ENCODE data around the gene CAP1.
A peak's percentile ranks its signal among the peaks of the same experiment; 100 is the strongest.

The CAP1 gene

DNA sequence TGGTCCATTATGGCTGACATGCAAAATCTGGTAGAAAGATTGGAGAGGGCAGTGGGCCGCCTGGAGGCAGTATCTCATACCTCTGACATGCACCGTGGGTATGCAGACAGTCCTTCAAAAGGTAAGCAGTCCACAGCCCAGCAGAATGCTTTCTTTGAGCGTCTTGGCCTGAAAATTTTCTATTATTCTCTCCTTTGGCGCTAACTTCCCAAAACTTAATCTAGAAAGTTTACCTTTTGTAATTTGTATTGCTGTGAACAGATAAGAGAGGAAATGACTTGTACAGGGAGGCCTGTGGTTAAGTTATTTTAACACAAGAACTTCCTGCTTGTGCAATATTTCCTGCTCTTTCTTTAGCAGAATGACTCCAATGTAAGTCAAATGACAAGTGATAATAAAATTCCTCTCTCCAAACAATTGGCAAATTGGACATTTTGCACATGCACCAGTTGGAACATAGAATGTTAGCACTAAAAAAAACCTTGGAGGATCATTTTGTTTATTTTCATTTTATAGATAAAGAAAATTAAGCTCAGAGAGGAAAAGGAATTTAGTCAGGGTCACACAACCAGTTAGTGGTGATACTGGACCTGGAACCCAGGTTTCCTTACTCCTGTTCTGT, 18.9 kb downstream of the CAP1 start:
- no peak for DNase-seq

DNA sequence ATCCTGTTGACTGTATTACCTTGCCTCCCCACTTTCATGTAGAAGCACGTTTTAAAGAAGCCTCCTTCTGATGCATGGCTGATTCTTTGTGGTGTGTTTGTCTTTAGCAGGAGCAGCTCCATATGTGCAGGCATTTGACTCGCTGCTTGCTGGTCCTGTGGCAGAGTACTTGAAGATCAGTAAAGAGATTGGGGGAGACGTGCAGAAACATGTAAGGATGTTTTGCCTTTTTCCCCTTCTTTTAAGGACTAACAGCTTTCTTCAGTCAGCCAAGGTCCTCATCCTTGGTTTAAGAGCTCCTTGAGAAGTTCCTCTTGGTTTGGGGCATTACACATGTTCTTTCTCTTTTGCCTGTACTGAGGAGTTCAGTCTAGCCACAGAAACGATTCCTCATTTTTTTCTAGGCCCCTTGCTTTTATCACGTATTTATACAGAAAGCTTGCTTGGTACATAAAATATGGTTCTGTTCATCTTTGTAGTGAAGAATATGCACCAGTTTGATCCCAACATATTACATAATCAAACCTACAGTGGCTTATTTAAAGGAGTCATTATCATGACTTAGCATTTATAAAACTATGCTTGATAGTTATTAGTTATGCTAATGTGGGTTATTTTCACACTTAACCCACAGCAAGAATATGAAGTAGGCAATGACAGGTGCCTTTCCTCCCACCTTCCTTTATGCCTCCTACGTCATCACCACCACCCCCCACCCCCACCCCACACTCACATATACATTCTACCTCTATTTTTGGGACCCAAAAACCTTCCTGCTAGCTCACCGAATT, 19.6 kb downstream of the CAP1 start:
- no peak for DNase-seq

DNA sequence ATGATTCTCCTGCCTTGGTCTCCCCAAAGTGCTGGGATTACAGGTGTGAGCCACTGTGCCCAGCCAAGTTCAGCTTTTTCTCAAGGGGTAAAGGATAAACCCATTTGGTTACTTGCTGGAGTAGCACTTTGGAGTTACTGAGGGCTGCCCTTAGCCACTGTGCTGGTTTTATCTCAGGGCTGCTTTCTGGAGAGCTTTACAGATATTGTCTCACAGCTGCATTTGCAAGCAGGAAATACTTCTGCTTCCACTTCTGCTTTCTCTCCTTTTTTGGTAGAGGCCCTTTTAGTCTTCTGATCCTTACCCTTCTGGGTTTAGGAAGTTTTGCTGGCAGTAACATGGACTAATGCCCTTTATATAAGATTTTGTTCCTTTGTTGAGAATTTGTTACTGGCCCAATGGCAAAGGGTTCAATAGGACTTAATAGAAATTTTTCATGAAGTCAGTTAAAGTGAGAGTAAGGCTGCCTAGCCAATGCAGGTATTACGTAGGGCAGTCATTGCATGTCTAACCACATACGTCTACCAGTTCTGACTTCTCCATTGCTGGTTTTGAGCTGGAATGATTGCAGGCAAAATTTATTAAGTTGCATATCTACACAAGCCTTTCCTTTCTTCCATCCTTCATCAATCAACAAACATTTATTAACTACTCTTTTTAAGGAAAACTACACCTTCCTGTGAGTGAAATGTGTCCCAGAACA, 24.4 kb downstream of the CAP1 start:
- no peak for DNase-seq

DNA sequence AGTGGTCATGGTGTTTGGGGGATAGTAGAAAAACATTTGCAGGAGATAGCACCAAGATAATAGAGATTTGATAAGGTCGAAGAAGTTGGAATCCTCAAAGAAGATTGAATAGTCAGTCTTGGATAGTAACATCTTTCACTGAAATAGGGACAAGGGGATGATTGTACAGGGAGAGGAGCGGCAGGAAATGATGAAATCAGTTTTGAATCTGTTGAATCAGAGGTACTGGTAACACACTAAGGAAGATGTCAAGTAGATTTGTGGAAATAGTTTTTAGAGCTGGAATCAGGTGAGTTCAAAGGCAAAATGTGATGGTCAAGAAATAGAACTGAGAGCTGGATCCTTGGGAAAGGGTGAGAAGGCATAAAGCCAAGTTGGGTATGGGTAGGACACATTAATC, 26.5 kb downstream of the CAP1 start:
- DNase-seq, result no peak

DNA sequence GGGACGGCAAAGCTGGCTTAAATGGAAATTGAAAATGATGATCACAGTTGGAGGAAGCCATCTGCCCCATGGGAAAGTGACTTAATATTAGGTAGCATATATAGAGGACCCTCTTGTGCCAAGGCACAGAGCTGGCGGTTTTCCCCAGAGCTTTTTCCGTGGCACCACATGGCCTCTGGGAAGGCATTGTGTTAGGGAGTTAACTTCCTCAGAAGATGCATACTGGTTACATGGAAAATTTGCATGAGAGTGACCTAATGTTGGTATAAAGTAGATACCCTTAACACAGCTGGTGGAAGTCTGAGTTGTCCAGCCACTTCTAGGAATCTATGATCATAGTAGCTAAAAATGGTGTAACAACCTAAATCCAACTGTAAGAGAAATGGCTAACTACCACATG, 27.3 kb downstream of the CAP1 start:
- DNase-seq, result no peak

DNA sequence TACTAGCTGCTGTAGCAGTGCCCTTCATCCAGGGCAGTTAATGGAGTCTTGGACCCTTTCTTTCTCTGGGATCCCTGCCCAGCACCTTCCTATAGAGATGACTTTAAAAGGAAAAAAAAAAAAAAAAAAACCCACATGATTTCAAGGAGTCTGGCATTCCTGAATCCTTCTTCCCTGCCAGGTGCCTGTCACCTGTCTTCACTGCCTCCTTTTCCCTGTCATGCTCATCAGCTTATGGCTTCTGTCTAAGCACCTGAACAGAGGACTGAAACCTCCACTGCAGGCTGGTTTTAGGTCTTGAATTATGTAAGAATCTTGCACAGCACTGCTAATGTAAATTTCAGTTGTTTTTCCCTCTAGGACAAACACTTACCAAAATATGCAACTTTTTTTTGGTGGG, 31.6 kb downstream of the CAP1 start:
- DNase-seq, result no peak

DNA sequence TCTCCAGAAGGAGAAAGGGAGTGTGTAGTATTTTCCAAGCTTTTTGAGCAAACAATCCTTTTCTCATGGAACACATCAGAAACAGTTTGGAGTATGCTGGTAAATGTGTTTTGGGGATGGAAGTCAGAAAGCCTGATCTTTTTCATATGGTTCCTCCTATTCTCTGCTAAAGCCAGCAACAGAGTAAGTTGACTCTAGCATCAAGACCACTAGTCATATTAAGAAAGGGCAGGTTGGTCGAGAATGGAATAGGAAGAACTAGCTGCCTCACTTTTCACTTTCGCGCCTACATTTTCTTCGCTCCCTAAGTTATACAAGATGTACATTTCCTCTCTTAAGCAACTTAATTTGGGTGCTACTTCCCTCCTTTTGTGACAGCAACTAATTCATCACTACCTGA, 32.5 kb downstream of the CAP1 start:
- DNase-seq, result no peak

DNA sequence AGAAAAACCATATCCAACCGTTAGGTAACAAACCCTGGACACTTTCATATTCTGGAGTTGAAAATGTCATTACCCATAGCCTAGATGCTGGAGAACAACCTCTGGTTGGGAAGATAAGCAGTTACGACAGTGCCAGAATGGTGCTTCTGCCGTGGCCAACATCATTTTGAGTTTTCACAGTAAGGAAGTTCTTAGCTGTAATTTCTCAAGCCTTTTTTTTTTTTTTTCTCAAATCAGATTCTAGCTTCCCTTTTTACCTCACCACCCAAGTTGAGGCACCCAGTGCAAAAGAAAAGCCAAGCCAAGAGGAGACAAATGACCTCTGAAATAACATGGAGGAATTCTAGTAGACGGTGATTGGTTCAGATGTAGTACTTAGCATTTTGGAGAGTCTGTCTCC, 34.7 kb downstream of the CAP1 start:
- DNase-seq, result no peak

DNA sequence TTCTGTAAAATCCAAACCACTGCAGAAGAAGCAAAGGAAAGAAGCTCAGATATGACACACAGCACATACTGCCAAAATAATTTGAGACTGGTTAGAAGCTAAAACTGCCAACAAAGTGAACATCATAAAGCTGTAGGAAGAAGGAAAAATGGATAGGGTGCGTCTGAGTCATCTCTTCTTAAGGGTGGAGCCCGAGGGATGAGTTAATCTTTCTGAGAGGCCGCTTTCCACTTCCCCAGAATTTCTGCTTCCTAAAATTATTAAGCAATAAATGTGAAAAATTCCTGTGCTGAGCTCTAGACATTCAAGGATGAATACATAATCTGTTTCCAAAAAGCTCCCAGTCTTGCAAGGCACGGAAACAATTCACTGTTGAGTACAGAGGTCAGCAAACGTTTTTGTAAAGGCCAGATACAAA, 36.4 kb downstream of the CAP1 start:
- no peak for DNase-seq

DNA sequence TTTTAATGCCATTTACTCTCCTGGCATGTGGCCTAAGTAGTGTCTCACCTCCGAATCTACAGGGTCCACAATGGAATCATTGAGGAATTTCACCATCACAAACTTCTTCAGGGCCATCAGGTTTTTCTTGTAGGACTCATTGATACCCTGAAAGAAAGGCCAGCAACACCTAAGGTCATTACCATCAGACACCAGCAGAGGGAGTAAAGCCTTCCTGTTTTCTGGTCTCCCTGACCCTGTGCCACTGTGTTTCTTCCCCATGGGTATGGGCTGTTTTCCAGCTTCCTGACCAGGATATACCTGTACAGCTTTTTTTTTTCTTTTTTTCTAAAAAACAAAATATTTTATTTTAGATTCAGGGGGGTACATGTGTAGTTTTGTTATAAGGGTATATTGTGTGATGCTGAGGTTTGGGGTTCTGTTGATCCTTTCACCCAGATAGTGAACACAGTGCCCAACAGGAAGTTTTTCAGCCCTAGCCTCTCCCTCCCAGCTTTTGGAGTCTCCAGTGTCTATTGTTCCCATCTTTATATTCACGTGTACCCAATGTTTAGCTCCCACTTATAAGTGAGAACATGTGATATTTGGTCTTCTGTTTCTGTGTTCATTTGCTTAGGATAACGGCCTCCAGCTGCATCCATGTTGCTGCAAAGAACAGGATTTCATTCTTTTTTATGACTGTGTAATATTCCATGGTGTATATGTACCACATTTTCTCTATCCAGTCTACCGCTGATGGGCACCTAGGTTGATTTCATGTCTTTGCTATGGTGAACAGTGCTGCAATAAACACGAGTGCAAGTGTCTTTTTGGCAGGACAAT, 38.2 kb downstream of the CAP1 start:
- DNase-seq, result peak; percentile 100

DNA sequence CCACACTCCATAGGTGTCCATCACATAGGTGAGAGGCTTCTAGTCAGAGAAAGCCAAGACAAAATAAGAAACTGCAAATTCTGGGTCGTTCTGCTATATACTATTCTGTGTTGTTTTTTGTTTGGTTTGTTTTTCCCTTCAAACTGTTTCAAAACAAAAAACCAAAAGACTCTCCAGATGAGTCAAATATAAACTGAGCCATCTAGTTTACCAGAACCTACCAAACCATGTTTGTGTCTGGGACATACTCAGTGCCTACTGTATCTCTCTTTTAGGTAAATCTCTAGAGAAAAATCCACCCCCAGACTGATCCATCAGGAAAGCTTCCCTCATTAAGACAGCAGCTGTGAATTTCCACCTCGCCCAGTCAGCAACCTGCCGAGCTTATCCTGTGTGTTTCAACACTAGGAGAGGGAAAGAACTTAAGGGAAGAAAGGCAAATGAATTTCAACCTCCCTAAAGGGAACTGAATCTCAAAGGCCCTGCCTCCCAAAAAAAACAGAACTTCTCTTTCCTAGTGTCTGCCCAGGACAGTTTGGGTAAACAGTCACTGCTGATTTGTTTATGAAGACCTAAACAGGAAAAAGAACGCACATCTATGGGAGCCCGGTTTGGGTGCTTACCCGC, 39.4 kb downstream of the CAP1 start:
- DNase-seq, result no peak

DNA sequence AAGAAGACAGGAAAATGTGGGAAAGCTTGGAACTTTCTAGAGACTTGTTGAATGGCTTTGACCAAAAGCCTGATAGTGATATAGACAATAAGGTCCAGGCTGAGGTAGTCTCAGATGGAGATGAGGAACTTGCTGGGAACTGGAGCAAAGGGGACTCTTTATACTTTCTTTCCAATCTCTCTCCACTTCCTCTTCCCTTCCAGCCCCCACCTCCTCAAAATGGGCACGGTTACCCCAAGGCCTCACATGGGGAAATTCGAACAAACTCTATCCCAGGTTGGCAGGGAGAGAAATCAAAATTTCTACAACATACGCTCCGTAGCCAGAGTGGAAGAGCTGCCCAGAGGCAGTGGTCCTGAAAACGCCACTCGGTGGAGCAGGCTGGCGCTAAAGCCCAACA, 41.3 kb downstream of the CAP1 start:
- no peak for DNase-seq

DNA sequence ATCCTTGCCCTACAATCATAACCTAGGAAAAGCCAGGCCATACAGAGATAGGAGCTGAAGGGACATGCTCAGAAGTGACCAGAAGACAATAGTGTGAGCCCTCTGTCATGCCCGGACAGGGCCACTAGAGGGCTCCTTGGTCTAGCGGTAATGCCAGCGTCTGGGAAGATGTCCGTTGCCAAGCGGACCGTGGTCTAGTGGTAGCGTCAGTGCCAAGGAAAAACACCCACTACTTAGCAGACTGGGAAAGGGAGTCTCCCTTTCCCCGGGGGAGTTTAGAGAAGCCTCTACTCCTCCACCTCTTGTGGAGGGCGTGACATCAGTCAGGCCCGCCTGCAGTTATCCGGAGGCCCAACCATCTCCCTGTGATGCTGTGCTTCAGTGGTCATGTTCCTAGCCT, 44.2 kb downstream of the CAP1 start:
- DNase-seq, result peak; percentile 99

DNA sequence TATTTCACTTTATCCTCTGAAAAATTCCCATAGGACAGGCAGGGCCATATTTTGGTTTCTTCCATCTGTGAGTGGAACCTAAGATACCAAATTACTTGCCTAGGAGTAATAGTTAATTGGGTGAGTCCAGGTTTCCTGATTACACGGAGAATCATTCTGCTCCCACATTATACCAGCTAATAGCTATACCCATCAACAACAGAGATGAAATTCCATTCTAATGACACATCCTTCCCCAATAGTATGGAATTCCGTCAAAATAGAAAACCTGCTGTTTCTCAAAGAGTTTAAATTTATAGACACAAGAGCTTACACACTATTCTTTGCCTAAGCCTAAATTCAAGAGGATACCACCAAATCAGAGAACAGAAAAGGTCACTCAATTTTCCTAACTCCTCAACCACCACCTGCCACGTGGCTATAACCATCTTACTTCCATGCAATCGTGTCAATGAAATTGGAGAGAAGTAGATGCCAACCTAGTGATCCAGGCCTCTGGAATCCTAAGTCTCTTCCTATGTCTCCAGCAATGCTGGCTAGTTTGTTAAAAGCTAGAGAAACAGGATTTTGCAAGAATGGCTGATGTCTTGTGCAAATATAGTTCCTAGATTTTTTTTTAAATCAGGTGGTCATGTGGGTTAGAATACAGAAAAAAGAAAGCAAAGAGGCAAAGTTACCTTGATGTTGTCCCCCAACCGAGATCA, 50.3 kb downstream of the CAP1 start:
- no peak for DNase-seq

DNA sequence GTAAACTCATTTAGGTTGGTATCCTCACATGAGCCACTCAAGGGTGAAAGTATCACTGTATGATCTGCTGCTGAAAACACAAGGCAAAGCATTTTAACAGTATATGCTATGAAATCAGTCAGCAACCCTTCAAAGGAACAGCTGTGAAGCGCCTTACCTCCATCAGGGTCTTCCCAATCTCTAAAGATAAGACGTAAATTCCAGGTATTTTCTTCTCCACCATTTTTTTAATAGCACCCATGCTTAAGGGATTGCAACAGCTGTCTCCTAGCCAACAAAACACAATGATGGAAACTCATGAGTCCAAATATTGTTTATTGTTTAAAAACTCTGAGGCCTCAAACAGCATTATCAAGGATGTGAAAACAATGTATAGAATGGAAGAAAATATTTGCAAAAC, 51.7 kb downstream of the CAP1 start:
- DNase-seq, result no peak

DNA sequence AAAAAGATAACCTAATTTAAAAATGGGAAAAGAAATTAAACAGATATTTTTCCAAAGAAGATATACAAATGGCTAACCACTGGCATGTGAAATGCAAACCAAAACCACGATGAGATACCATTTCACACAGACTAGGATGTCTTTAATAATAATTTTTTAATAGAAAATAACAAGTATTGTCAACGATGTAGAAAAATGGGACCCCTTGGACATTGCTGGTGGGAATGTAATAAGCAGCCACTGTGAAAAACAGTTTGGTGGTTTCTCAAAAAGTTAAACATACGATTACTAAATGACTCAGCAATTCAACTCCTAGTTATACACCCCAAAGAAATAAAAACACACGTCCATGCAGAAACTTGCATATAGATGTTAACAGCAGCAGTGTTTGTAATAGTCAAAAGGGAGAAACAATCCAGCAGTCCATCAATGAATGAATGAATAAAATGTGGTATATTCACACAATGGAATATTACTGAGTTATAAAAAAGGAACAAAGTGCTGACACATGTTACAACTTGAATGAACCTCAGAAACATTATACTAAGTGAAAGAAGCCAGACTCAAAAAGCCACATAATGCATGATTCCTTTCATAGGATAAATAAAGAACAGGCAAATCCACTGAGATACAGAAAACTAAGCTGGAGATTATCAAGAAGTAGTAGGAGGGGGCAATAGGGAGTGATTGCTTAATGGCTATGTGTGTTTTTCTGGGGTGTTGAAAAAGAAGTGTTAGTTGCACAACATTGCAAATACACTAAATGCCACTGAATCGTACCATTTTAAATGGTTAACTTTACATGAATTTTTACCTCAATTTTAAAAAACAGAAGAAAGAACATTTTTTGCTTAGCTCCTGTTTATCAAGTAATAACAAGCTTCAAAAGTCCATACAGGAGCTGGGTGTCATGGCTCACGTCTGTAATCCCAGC, 52.4 kb downstream of the CAP1 start:
- DNase-seq, result no peak

DNA sequence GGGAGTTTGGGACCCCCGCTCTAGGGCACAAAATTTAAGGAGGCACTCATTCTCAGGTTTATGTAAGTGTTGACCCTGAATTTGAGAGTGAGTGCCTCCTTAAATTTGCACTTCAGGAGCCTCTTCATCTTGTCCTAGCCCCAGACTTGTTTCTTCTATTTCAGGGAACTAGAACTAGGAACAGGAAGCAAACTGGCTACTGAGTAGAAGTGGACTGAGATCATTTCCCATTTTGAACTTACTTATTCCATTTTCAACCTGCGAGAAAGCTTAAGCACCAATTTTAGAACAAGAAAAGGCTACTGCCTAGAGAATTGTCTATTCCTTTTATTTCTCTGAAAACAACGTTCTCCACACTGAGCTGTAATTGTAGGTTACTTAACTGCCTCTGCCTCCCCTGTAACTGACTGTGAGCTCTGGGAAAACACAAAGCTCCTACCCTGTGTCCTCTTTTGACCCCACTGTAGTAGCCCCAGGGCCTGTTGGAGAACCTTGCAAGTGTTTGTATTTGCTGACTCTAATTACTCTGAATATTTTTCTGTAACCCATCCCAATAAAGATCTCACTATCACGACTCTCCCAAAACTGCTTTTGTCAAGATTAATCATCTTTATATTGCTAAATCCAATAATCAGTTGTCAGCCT, 54.1 kb downstream of the CAP1 start:
- DNase-seq, result no peak

DNA sequence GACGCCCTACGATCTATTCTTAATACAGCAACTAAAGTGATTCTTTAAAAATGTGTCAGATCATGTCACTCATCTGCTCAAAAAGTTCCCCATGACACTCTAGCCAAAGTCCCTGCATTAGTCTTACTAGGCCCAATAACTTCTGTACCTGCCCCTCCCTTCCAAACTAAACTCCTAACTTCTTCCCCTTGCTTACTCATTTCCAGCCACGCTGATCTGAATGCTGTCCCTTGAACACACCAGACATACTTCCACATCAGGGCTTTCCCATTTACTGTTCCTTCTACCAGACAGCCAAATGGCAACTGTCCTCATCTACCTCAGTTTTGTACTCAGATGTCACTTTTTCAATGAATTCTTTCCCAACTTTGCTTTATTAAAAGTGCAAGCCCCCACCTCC, 55.3 kb downstream of the CAP1 start:
- no peak for DNase-seq

DNA sequence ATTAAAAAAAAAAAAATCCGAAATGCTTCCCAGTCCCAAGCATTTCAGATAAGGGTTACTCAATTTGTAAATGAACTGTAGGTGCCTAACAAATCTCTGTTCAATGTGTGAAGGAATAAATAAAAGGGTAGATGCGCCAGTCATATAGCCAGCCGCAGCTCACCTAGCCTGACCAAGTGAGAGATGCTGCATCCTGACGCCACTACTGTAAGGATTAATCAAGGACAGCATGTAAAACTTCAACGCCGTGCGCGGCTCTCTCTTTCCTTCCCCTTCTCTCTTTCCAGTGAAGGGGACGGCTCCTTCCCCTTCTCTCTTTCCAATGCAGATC, 56.1 kb downstream of the CAP1 start:
- DNase-seq, result no peak

DNA sequence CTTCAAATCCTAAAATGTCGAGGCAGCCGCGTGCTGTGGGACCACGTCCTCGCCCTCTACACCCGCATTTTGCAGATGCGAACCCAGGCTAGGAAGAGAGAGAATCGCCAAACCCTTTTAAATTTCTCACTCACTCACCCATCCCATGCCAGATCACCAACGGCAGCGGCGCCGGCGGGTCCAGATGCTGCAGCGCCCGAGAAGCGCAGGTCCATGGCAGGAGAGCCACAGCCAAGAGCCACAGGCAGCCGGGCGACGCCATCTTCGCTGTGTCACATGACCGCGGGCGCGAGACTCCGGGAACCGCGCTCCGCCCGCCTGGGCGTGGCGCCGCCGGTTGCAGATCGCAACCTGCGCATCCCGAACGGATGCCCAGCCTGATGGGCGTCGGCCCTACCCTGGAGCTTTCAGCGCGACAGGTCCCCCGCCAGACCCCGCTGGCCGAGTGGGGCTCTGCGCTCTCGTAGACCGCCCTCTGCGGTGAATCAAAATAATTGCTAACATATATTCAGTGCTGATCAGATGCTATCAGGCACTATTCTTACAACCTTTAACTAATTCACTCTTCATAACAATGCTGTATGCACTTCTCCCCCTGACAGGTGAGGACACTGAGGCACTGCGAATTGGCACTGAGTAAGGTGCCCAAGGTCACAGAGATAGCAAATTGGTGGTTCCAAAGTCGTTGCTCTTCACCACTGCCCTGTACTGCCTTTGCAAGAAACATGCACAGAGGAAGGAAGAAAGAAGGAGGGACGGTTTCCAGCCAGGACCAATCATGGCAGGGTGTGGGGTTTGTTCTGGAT, 56.7 kb downstream of the CAP1 start, which contains the start of gene PPT1:
Gene PPT1, minus strand, starts transcription at position 276 of the 806 bp plus-strand sequence. Its CDS starts 14 bp downstream, at position 262.
- DNase-seq, result peak; percentile 100

Data from NCI-H2107 (cell line).